Measurements from ENCODE around the gene SHH.

DNA sequence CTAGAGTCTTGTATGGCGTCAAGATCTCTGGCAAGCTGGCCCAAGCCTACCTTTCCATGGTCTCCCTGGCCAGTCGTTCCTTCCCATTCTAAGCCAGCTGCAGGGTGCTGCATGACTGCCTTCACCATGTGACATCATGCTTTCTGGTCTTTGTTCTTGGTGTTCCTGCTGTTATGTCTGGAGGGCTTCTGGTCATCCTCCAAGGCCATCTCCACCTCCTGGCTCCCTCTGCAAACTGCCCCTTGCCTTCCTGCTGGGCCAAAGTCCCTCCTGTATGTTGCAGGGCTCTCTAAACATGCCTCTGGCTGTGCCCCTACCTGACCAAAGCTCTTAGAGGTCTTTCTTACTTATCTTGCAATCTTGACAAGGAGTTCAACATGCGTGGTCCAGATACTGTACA is 44.4 kb upstream of the SHH start:
- TF ChIP-seq, protein P1, sequence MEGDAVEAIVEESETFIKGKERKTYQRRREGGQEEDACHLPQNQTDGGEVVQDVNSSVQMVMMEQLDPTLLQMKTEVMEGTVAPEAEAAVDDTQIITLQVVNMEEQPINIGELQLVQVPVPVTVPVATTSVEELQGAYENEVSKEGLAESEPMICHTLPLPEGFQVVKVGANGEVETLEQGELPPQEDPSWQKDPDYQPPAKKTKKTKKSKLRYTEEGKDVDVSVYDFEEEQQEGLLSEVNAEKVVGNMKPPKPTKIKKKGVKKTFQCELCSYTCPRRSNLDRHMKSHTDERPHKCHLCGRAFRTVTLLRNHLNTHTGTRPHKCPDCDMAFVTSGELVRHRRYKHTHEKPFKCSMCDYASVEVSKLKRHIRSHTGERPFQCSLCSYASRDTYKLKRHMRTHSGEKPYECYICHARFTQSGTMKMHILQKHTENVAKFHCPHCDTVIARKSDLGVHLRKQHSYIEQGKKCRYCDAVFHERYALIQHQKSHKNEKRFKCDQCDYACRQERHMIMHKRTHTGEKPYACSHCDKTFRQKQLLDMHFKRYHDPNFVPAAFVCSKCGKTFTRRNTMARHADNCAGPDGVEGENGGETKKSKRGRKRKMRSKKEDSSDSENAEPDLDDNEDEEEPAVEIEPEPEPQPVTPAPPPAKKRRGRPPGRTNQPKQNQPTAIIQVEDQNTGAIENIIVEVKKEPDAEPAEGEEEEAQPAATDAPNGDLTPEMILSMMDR (IDR thresholded peaks at IDR 0.05; ENCODE audit: low read length): no peak
- TF ChIP-seq EZH2 (optimal IDR thresholded peaks at IDR 0.05; ENCODE audit: low read depth, low read length) (no peak), EZH2phosphoT487 (IDR thresholded peaks at IDR 0.05; ENCODE audit: low read length) (no peak)

Data from MM.1S (cell line).